HFF-Myc (cell line): Measurements from ENCODE around the gene GNAI2.

ENCODE experiments used
- DNase-seq: peaks from one replicate; pipeline ENCODE4 v3.0.0-alpha.2; 2011; ENCODE audit warnings: low read depth; ENCODE audit errors: extremely low read depth
- H3K4me3 ChIP-seq: replicated peaks from 2 replicates; pipeline ENCODE4 v1.5.1; 2011; ENCODE audit warnings: low read depth, mild to moderate bottlenecking, control low read depth, low read length
- TF ChIP-seq, protein P1 (sequence below): IDR thresholded peaks from 2 replicates; pipeline ENCODE4 v1.5.1; 2012; ENCODE audit warnings: mild to moderate bottlenecking, low read depth, low read length, control low read depth; ENCODE audit errors: missing control alignments

GNAI2 gene

DNA sequence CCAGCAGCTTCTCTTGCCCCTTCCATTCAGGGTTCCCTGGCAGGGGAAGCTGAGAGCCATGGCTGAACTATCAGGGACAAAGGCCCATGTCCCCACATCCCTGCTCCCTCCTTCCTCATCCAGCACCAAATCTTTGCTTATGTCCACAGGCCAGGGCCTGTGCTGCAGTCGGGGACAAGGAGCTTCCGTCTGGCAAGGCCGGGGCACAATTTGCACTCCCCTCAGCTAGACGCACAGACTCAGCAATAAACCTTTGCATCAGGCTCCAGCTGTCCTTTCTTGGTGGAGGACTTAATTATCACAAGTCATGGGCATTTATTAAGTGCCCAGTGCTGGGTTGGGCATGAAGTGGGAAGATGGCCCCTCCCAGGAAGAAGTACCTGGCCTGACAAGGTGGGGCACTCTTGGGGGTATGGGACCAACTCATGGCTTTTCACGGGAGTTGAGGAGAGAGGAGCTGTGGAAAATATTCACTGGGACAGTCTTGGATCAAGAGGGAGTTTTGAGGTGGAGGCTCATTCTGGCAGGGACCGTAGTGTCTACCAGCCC lies 39.7 kb upstream of the GNAI2 start:
- TF ChIP-seq, protein P1, sequence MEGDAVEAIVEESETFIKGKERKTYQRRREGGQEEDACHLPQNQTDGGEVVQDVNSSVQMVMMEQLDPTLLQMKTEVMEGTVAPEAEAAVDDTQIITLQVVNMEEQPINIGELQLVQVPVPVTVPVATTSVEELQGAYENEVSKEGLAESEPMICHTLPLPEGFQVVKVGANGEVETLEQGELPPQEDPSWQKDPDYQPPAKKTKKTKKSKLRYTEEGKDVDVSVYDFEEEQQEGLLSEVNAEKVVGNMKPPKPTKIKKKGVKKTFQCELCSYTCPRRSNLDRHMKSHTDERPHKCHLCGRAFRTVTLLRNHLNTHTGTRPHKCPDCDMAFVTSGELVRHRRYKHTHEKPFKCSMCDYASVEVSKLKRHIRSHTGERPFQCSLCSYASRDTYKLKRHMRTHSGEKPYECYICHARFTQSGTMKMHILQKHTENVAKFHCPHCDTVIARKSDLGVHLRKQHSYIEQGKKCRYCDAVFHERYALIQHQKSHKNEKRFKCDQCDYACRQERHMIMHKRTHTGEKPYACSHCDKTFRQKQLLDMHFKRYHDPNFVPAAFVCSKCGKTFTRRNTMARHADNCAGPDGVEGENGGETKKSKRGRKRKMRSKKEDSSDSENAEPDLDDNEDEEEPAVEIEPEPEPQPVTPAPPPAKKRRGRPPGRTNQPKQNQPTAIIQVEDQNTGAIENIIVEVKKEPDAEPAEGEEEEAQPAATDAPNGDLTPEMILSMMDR, result no peak
- no peak overlapping the region for H3K4me3 ChIP-seq
- no peak for DNase-seq

DNA sequence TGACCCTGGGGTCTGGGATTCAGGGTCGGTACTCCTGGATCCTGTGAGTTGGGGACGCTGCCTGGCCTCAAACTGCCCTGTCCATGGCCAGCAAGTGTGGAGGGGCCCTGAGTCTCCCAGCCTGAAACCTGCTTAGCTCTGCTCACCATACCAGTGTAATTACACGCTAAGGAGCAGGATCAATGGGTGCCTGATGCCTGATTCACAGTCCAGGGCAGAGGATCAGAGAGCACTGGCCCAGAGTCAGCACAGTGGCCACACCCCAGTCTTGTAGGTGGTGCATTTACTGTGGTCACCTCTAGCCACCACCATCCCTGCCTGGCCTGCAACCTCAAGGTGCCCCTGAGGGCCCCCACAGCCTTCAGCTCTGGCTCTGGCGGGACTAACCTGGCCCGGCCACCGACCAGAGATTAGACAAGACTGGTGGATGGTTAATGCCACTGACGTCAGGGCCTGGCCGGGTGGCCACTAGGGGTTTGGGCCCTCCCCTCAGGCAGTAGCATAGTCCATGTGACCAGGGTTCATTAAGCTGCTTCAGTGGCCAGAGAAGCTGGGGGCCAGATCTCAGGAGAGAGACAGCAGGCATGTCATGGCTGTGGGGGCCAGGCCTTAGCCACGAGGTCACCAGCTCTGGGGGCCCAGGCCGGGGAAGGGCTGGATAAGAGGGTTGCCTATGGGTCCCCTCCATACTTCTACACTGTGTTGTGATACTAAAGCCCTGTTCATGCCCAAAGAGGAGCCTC lies 34.3 kb upstream of the GNAI2 start:
- DNase-seq, result no peak
- TF ChIP-seq, protein P1, result no peak
- H3K4me3 ChIP-seq, result no peak overlapping the region

DNA sequence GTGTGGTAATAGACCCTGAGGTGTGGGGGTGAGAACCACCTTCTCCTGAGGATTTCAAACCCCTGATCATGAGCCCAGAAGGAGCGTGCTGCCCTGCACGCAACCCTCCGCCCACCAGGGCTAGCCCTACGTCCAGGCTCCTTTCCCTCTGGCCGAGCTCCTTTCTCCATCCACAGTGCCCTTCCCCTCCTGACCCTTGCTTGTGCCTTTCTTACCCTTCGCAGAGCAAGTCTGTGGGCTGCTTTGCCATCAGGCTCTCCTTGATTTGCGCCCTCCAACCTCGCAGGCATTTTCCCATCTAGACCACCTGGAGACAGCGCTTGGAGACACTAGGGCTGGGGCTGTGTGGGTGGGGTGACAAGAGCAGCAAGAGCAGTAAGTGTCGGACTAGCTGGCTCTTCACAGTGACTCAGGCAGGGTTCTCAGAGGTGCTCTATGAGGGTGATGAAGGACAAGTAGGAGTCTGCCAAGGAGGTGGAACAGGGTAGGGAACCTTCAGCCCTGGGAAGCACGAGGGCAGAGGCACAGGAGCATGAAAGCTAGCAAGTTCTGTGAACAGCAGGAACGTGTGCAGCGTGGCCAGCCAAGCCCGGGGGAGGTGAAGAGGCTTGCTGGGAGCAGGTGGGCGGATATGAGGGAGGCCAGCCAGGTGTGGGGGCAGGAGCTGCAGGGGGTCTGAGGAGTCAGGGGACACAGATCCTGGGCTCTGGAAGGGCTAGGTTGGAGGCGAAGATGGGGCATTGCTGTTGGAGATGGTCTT lies 33.5 kb upstream of the GNAI2 start:
- DNase-seq, result no peak
- no peak overlapping the region for H3K4me3 ChIP-seq
- TF ChIP-seq, protein P1, result no peak

DNA sequence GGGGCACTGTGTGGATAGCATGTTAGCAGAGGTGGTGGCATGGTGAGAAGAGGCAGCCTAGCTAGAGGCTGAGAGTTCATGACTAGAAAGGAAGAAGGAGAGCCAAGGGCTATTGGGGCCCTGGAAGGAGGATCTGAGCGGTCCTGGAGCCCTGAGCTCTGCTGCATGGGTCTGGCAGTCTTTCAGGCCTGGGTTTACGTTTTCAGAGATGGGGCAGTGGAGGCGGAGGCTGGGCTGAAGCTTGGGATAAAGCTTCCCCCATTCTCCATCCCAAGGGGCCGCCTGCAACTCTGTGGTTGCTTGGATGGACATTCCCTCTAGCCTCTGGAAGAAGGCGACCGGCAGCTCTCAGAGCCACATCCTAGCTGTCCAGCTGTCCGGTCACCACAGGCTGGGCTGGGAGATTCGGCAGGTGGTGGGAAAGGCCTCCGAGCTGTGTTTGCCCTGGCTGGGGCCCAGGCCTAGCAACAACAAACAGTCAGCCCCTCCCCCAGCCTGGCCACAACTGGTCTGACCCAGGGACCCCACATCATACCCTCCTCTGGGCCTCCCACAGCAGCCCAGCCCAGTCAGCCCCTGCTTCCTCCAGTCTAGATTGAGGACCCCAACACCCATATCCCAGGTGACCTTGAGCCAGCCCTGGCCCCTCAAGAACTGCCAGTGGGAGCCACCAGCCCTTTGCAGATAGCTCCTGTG lies 32.7 kb upstream of the GNAI2 start:
- TF ChIP-seq, protein P1, result no peak
- no peak for DNase-seq
- no peak overlapping the region for H3K4me3 ChIP-seq

DNA sequence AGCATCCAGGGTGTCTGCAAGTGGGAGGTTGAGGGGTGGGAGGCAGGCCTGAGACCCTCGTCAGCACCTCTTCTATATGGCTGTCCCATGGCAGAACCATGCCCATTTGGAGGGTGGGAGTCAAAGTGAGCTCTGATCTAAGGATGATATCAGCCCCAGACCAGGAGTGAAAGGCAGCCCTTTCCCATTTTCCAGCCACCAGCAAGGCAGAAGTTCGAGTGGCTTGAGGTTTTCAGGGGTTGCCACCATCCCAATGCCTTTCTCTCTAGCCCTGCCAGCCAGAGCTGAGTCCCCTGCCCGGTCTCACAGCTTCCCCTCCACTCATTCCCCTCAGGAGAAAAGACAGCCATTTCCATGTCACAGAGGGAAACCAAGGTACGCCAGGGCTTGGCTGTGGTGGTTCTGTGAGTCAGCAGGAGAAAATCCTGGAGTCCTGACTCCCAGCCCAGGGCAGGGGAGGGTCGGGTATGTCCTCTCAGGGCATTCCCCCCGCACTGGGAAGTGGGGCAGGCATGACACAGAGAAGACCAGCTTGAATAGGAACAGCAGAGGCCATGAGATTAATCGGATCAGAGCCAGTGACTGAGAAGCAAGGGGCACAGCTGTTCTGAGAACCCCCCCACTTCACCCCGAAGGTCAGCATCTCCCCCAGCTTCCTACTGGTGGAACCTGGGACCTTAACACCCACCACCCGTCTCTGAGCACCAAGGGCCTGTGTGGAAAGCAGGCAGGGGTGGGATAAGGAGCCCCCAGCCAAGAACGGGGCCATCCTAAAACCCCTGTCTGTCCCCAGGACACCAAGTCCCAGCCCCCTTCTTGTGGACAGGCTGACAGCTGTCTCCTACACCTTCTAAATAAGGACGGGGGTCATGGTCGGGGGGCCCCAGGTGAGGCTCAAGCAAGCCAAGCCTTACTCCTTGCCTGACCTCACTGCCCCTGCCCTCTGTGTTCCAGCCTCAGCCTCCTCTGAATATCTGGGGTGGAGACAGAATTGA lies 31.9 kb upstream of the GNAI2 start:
- TF ChIP-seq, protein P1, result no peak
- H3K4me3 ChIP-seq, result no peak overlapping the region
- DNase-seq, result no peak
